Activated CD4-positive, alpha-beta memory T cell treated with anti-CD3 and anti-CD28 coated beads for 36 hours (primary cell): ENCODE data around the gene RNASEH1. TPM values are rescaled to one million over a fixed set of nuclear protein-coding genes. Genes with fewer than 3 reads are reported as not detected.
"Not testable (repeated sequence)": the region's sequence is repeated elsewhere in the genome, so short reads cannot be mapped to it uniquely, and the experiment has no call there.

Source experiments
- CTCF ChIA-PET: fragments of 350-600 bp; sonication (Branson Sonifier 250); formaldehyde crosslinking; loops from one replicate; lab custom pipeline; 2021; ENCODE audit warnings: antibody characterized with exemption, inconsistent platforms; lab: Charles Lee
- POLR2A ChIA-PET: fragments of 350-600 bp; sonication (Branson Sonifier 250); formaldehyde crosslinking; loops from one replicate; lab custom pipeline; 2021; ENCODE audit warnings: antibody characterized with exemption; lab: Charles Lee
- DNase-seq: peaks from one replicate; pipeline ENCODE4 v3.0.0-alpha.2; 2020
- H3K27ac Mint-ChIP-seq: one replicate; pipeline ENCODE4 v1.8.0; 2021; ENCODE audit warnings: mixed read lengths
- H3K27me3 Mint-ChIP-seq: one replicate; pipeline ENCODE4 v1.8.0; 2021; ENCODE audit warnings: mixed read lengths
- H3K36me3 Mint-ChIP-seq: one replicate; pipeline ENCODE4 v1.8.0; 2021; ENCODE audit warnings: mixed read lengths
- H3K4me1 Mint-ChIP-seq: one replicate; pipeline ENCODE4 v1.8.0; 2021; ENCODE audit warnings: low read depth, mixed read lengths
- H3K4me3 Mint-ChIP-seq: one replicate; pipeline ENCODE4 v1.8.0; 2021; ENCODE audit warnings: mild to moderate bottlenecking, mixed read lengths
- H3K9me3 Mint-ChIP-seq: one replicate; pipeline ENCODE4 v1.8.0; 2021; ENCODE audit warnings: mixed read lengths
- intact Hi-C: fragments of 100-400 bp; cut with micrococcal nuclease; formaldehyde crosslinking; loops from one replicate; pipeline ENCODE4 v1.15.1; 2023
- total RNA-seq, 2 experiments: library from RNA; stranded (reverse); gene quantifications; one replicate each; pipeline ENCODE4 v1.2.3, GENCODE V29; 2021

RNASEH1 gene
- total RNA-seq, 2 experiments from 2014 or later, result 23.6 to 24.8 TPM

- no peaks in the 10 kb centered on the region for H3K9me3 Mint-ChIP-seq
- H3K27me3 Mint-ChIP-seq, result no peaks in the 10 kb centered on the region
- peaks cover 20% of the 10 kb centered on the region for H3K36me3 Mint-ChIP-seq
- POLR2A ChIA-PET, result interaction anchor here (7.7 kb wide), 1 partner anchor 15 kb away, joined by 61 read pairs; the partner anchor contains the start of gene RNASEH1
- peaks cover 17% of the 10 kb centered on the region for H3K4me1 Mint-ChIP-seq
- H3K27ac Mint-ChIP-seq, result no peak overlapping the region
- intact Hi-C loops, result no loop called here
- CTCF ChIA-PET, result interaction anchor here (0.9 kb wide), 1 partner anchor 13 kb away, joined by 3 read pairs; no protein-coding TSS in a partner anchor
- no peak for DNase-seq
- no peak overlapping the region for H3K4me3 Mint-ChIP-seq
Measured at GRCh38 chr2:3572620-3573019, 14.5 kb upstream of the RNASEH1 start.

- H3K4me1 Mint-ChIP-seq, result peaks cover 6% of the 10 kb centered on the region
- CTCF ChIA-PET, result no interaction called here
- no peaks in the 10 kb centered on the region for H3K27me3 Mint-ChIP-seq
- POLR2A ChIA-PET, result interaction anchor here (0.6 kb wide), 1 partner anchor 51 kb away, joined by 4 read pairs; no protein-coding TSS in a partner anchor
- DNase-seq, result no peak
- no peak overlapping the region for H3K27ac Mint-ChIP-seq
- no peak overlapping the region for H3K4me3 Mint-ChIP-seq
- H3K36me3 Mint-ChIP-seq, result peaks cover 7% of the 10 kb centered on the region
- intact Hi-C loops, result no loop called here
- no peaks in the 10 kb centered on the region for H3K9me3 Mint-ChIP-seq
Measured at GRCh38 chr2:3571284-3571683, 13.2 kb upstream of the RNASEH1 start.

GRCh38 chr2:3569656-3570055, 11.5 kb upstream of the RNASEH1 start:
- CTCF ChIA-PET, H3K9me3 Mint-ChIP-seq, intact Hi-C loops, H3K27ac Mint-ChIP-seq, H3K4me1 Mint-ChIP-seq, H3K4me3 Mint-ChIP-seq, H3K27me3 Mint-ChIP-seq, H3K36me3 Mint-ChIP-seq, DNase-seq, POLR2A ChIA-PET: not testable (repeated sequence)

- H3K36me3 Mint-ChIP-seq, result peaks cover 3% of the 10 kb centered on the region
- no peak for DNase-seq
- no peak overlapping the region for H3K27ac Mint-ChIP-seq
- ChIA-PET POLR2A (no interaction called here), CTCF (no interaction called here)
- no peaks in the 10 kb centered on the region for H3K4me1 Mint-ChIP-seq
- no peak overlapping the region for H3K4me3 Mint-ChIP-seq
- H3K27me3 Mint-ChIP-seq, result no peaks in the 10 kb centered on the region
- H3K9me3 Mint-ChIP-seq, result no peaks in the 10 kb centered on the region
- intact Hi-C loops, result no loop called here
Measured at GRCh38 chr2:3566806-3567205, 8.7 kb upstream of the RNASEH1 start.

- CTCF ChIA-PET, result interaction anchor here (0.7 kb wide), 1 partner anchor 11 kb away, joined by 3 read pairs; no protein-coding TSS in a partner anchor
- DNase-seq, result no peak
- POLR2A ChIA-PET, result interaction anchor here (1.2 kb wide), 1 partner anchor 11 kb away, joined by 3 read pairs; no protein-coding TSS in a partner anchor
- H3K4me1 Mint-ChIP-seq, result peaks cover 4% of the 10 kb centered on the region
- peaks cover 9% of the 10 kb centered on the region for H3K36me3 Mint-ChIP-seq
- intact Hi-C loops, result no loop called here
- no peaks in the 10 kb centered on the region for H3K9me3 Mint-ChIP-seq
- H3K27me3 Mint-ChIP-seq, result no peaks in the 10 kb centered on the region
- H3K4me3 Mint-ChIP-seq, result no peak overlapping the region
- no peak overlapping the region for H3K27ac Mint-ChIP-seq
Measured at GRCh38 chr2:3565117-3565516, 7.0 kb upstream of the RNASEH1 start.

- Mint-ChIP-seq H3K4me1 (peaks cover 10% of the 10 kb centered on the region), H3K27ac (no peak overlapping the region), H3K36me3 (peaks cover 16% of the 10 kb centered on the region), H3K9me3 (no peaks in the 10 kb centered on the region), H3K4me3 (no peak overlapping the region), H3K27me3 (no peaks in the 10 kb centered on the region)
- no peak for DNase-seq
- intact Hi-C loops, result no loop called here
- ChIA-PET POLR2A (no interaction called here), CTCF (no interaction called here)
Measured at GRCh38 chr2:3563521-3563976, 5.4 kb upstream of the RNASEH1 start.

- Mint-ChIP-seq H3K4me1 (peaks cover 30% of the 10 kb centered on the region), H3K27me3 (no peaks in the 10 kb centered on the region), H3K27ac (peak overlapping the region; percentile 93), H3K4me3 (peak overlapping the region; percentile 86), H3K9me3 (no peaks in the 10 kb centered on the region), H3K36me3 (peaks cover 37% of the 10 kb centered on the region)
- intact Hi-C loops, result loop anchor here (1.0 to 5.0 kb wide), 6 partner anchors 18 to 335 kb away; partner anchors contain the start of genes ADI1 and RPS7
- POLR2A ChIA-PET, result interaction anchor here (0.8 to 3.9 kb wide), 10 partner anchors 14 to 335 kb away, joined by 3 to 61 read pairs (median 4); partner anchors contain the start of genes ADI1 and RPS7
- no peak for DNase-seq
- CTCF ChIA-PET, result interaction anchor here (1.2 to 1.5 kb wide), 5 partner anchors 17 to 134 kb away, joined by 3 to 6 read pairs (median 3); partner anchors contain the start of gene RPS7
Measured at GRCh38 chr2:3557639-3558204, 411 bp downstream of the RNASEH1 start.

GRCh38 chr2:3553946-3554345, 4.2 kb downstream of the RNASEH1 start:
- POLR2A ChIA-PET, result interaction anchor here (1.0 kb wide), 2 partner anchors 11 to 34 kb away, joined by 3 to 4 read pairs; no protein-coding TSS in a partner anchor
- CTCF ChIA-PET, result interaction anchor here (0.6 to 1.2 kb wide), 2 partner anchors 11 to 959 kb away, joined by 3 read pairs; no protein-coding TSS in a partner anchor

GRCh38 chr2:3547915-3548314, 10.2 kb downstream of the RNASEH1 start:
- H3K4me1 Mint-ChIP-seq, result no peaks in the 10 kb centered on the region
- H3K4me3 Mint-ChIP-seq, result no peak overlapping the region
- no peaks in the 10 kb centered on the region for H3K27me3 Mint-ChIP-seq
- POLR2A ChIA-PET, result no interaction called here
- DNase-seq, result no peak
- intact Hi-C loops, result no loop called here
- no peaks in the 10 kb centered on the region for H3K9me3 Mint-ChIP-seq
- CTCF ChIA-PET, result no interaction called here
- H3K27ac Mint-ChIP-seq, result no peak overlapping the region
- peaks cover 55% of the 10 kb centered on the region for H3K36me3 Mint-ChIP-seq

More at GRCh38 chr2:3553946-3554345, 4.2 kb downstream of the RNASEH1 start:
- intact Hi-C loops, result no loop called here
- H3K9me3 Mint-ChIP-seq, result no peaks in the 10 kb centered on the region
- no peak for DNase-seq
- H3K4me3 Mint-ChIP-seq, result no peak overlapping the region
- H3K36me3 Mint-ChIP-seq, result peaks cover 40% of the 10 kb centered on the region
- peaks cover 20% of the 10 kb centered on the region for H3K4me1 Mint-ChIP-seq
- no peaks in the 10 kb centered on the region for H3K27me3 Mint-ChIP-seq
- H3K27ac Mint-ChIP-seq, result no peak overlapping the region

- no peak for DNase-seq
- H3K27me3 Mint-ChIP-seq, result no peaks in the 10 kb centered on the region
- no peaks in the 10 kb centered on the region for H3K9me3 Mint-ChIP-seq
- H3K36me3 Mint-ChIP-seq, result peaks cover 59% of the 10 kb centered on the region
- H3K4me1 Mint-ChIP-seq, result no peaks in the 10 kb centered on the region
- no peak overlapping the region for H3K4me3 Mint-ChIP-seq
- POLR2A ChIA-PET, result no interaction called here
- CTCF ChIA-PET, result no interaction called here
- no peak overlapping the region for H3K27ac Mint-ChIP-seq
- intact Hi-C loops, result no loop called here
Measured at GRCh38 chr2:3545788-3546478, 12.2 kb downstream of the RNASEH1 start.

GRCh38 chr2:3543023-3543683, 15.0 kb downstream of the RNASEH1 start:
- no peak for DNase-seq
- no peak overlapping the region for H3K27ac Mint-ChIP-seq
- H3K9me3 Mint-ChIP-seq, result no peaks in the 10 kb centered on the region
- H3K27me3 Mint-ChIP-seq, result no peaks in the 10 kb centered on the region
- no peak overlapping the region for H3K4me3 Mint-ChIP-seq
- peaks cover 41% of the 10 kb centered on the region for H3K36me3 Mint-ChIP-seq
- ChIA-PET CTCF (interaction anchor here (0.7 kb wide), 1 partner anchor 37 kb away, joined by 4 read pairs; no protein-coding TSS in a partner anchor), POLR2A (interaction anchor here (1.0 to 1.8 kb wide), 2 partner anchors 10 to 15 kb away, joined by 4 to 7 read pairs; partner anchors contain the start of gene RNASEH1)
- intact Hi-C loops, result no loop called here
- H3K4me1 Mint-ChIP-seq, result no peaks in the 10 kb centered on the region

GRCh38 chr2:3542107-3542506, 16.0 kb downstream of the RNASEH1 start:
- intact Hi-C loops, result no loop called here
- H3K36me3 Mint-ChIP-seq, result peaks cover 37% of the 10 kb centered on the region

More at GRCh38 chr2:3542107-3542506, 16.0 kb downstream of the RNASEH1 start:
- Mint-ChIP-seq H3K4me1 (no peaks in the 10 kb centered on the region), H3K4me3 (no peak overlapping the region), H3K9me3 (no peaks in the 10 kb centered on the region), H3K27me3 (no peaks in the 10 kb centered on the region), H3K27ac (no peak overlapping the region)
- DNase-seq, result no peak
- CTCF ChIA-PET, result no interaction called here
- POLR2A ChIA-PET, result no interaction called here
